ENCODE measurements around the gene EPHA5. TPM values are rescaled to one million over a fixed set of nuclear protein-coding genes. Genes with fewer than 3 reads are reported as not detected.

The EPHA5 gene
- total RNA-seq, 1 experiment from 2014 or later: not detected

DNA sequence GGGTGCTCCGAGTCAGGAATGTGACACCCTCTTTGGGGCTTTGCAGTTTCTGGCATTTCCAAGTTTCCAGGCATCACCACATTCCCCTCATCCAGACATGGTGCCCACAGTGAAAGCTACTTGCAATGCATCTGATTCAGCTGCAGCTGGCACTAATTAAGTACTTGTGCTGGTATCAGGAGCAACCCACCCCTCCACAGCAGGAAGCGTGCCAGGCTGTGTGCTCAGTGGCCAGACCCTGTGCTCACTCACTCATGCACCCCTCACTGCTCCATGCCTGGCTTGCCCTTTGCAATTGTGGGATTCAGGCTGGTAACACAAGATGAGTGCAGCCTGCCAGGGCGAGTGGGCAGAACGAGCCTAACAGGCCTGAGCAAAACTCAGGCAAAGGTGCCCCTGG lies 271.2 kb downstream of the EPHA5 start (continued):
- TF ChIP-seq, protein P1, sequence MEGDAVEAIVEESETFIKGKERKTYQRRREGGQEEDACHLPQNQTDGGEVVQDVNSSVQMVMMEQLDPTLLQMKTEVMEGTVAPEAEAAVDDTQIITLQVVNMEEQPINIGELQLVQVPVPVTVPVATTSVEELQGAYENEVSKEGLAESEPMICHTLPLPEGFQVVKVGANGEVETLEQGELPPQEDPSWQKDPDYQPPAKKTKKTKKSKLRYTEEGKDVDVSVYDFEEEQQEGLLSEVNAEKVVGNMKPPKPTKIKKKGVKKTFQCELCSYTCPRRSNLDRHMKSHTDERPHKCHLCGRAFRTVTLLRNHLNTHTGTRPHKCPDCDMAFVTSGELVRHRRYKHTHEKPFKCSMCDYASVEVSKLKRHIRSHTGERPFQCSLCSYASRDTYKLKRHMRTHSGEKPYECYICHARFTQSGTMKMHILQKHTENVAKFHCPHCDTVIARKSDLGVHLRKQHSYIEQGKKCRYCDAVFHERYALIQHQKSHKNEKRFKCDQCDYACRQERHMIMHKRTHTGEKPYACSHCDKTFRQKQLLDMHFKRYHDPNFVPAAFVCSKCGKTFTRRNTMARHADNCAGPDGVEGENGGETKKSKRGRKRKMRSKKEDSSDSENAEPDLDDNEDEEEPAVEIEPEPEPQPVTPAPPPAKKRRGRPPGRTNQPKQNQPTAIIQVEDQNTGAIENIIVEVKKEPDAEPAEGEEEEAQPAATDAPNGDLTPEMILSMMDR (IDR thresholded peaks at IDR 0.05 in 2 of 3, conservative IDR thresholded peaks at IDR 0.05 in 1 of 3; ENCODE audit: borderline replicate concordance in 1 of 3, insufficient read depth in 1 of 3, low read depth in 2 of 3, low read length in 2 of 3): no peak
- TF ChIP-seq SRF (IDR thresholded peaks at IDR 0.05; ENCODE audit: low read depth) (no peak), SIN3A (IDR thresholded peaks at IDR 0.05; ENCODE audit: low read depth) (no peak), EZH2phosphoT487 (IDR thresholded peaks at IDR 0.05; ENCODE audit: borderline replicate concordance) (no peak), EGR1 (IDR thresholded peaks at IDR 0.05; ENCODE audit: low read depth) (no peak), RAD21 (IDR thresholded peaks at IDR 0.05; ENCODE audit: low read depth) (no peak), SP1 (IDR thresholded peaks at IDR 0.05; ENCODE audit: low read depth) (no peak), POLR2A (IDR thresholded peaks at IDR 0.05; ENCODE audit: borderline replicate concordance, extremely low read depth, insufficient read depth, insufficient read length) (no peak)
- TF ChIP-seq, protein P2, sequence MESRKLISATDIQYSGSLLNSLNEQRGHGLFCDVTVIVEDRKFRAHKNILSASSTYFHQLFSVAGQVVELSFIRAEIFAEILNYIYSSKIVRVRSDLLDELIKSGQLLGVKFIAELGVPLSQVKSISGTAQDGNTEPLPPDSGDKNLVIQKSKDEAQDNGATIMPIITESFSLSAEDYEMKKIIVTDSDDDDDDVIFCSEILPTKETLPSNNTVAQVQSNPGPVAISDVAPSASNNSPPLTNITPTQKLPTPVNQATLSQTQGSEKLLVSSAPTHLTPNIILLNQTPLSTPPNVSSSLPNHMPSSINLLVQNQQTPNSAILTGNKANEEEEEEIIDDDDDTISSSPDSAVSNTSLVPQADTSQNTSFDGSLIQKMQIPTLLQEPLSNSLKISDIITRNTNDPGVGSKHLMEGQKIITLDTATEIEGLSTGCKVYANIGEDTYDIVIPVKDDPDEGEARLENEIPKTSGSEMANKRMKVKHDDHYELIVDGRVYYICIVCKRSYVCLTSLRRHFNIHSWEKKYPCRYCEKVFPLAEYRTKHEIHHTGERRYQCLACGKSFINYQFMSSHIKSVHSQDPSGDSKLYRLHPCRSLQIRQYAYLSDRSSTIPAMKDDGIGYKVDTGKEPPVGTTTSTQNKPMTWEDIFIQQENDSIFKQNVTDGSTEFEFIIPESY (IDR thresholded peaks at IDR 0.05; ENCODE audit: extremely low read depth, insufficient replicate concordance, low read length): no peak

- Histone ChIP-seq H3K27me3 (ENCODE audit: insufficient read depth, low read length) (no peaks in the 10 kb centered on the region), H3K79me2 (ENCODE audit: insufficient read depth, low read length) (no peaks in the 10 kb centered on the region), H3K36me3 (ENCODE audit: control insufficient read depth in 1 of 2, insufficient read depth in 2 of 2, low read length in 2 of 2) (no peaks in the 10 kb centered on the region), H3K4me3 (replicated peaks in 1 of 2; ENCODE audit: low read depth in 1 of 2, low read length in 2 of 2) (no peak overlapping the region), H3K9me2 (ENCODE audit: insufficient read depth) (no peaks in the 10 kb centered on the region), H3K9me3 (ENCODE audit: control insufficient read depth in 1 of 2, insufficient read depth in 1 of 2, low read depth in 1 of 2, low read length in 2 of 2) (peaks cover 12 to 22% of the 10 kb centered on the region in 2 experiments; a peak in 2 of 4 replicates), H4K20me1 (ENCODE audit: insufficient read depth) (no peaks in the 10 kb centered on the region), H3K9ac (ENCODE audit: low read length) (no peak overlapping the region), H3K4me2 (ENCODE audit: low read length) (no peak overlapping the region), H3K4me1 (ENCODE audit: control insufficient read depth in 1 of 2, insufficient read depth in 2 of 2, low read length in 2 of 2) (no peaks in the 10 kb centered on the region), H3K27ac (ENCODE audit: low read depth, low read length) (no peak overlapping the region), H2AFZ (ENCODE audit: low read depth, low read length, poor library complexity, severe bottlenecking) (no peak overlapping the region)
- ATAC-seq (no peak), DNase-seq (ENCODE audit: low read depth, low spot score) (no peak)
- TF ChIP-seq EZH2phosphoT487 (IDR thresholded peaks at IDR 0.05; ENCODE audit: borderline replicate concordance) (no peak), CEBPB (IDR thresholded peaks at IDR 0.05; ENCODE audit: low read depth) (no peak)
- ChIA-PET RAD21 (ENCODE audit: low non-redundant PET in 1 of 2, low total read pairs in 2 of 2, uncharacterized antibody in 2 of 2, unreplicated experiment in 2 of 2) (no interaction called here), CTCF (no interaction called here), POLR2A (no interaction called here)
- no TSS peak for BruUV-seq (replicated peaks)
- intact Hi-C loops (cut with micrococcal nuclease): no loop called here
Measured at GRCh38 chr4:65393078-65393477, 277.2 kb downstream of the EPHA5 start.

Measured in HCT116 (cell line).